Adrenal gland (tissue), 12 donors: ENCODE measurements around the gene THSD7B. TPM values are rescaled to one million over a fixed set of nuclear protein-coding genes. Genes with fewer than 3 reads are reported as not detected.

Experiments used
- DNase-seq, 7 donors: peaks; one replicate each; pipeline ENCODE4 v3.0.0-alpha.2; 2019 to 2020
- H3K27ac ChIP-seq, 5 donors: fragments of 200-600 bp; sonication (generic) in 4 of 5; 1 replicate in 3 of 5; 2 replicates in 2 of 5; pipeline versions ENCODE4 v1.5.1 to v1.8.0; 2016 to 2020; ENCODE audit warnings: mild to moderate bottlenecking in 1 of 5
- H3K27me3 ChIP-seq: fragments of 200-600 bp; 2 replicates; pipeline ENCODE4 v1.8.0; 2021
- H3K36me3 ChIP-seq, 2 donors: fragments of 200-600 bp; replicated peaks in 1 of 2; 1 replicate in 1 of 2; 2 replicates in 1 of 2; pipeline versions ENCODE4 v1.5.1 to v1.8.0; 2018 to 2022
- H3K4me1 ChIP-seq, 2 donors: fragments of 200-600 bp; replicated peaks in 1 of 2; 1 replicate in 1 of 2; 2 replicates in 1 of 2; pipeline versions ENCODE4 v1.5.1 to v1.8.0; 2018 to 2021
- H3K4me3 ChIP-seq, 4 donors: fragments of 200-600 bp; sonication (generic) in 3 of 4; one replicate each; pipeline ENCODE4 v1.5.1; 2016 to 2018
- H3K9me3 ChIP-seq, 3 donors: fragments of 200-600 bp; sonication (generic) in 1 of 3; replicated peaks in 1 of 3; 1 replicate in 2 of 3; 2 replicates in 1 of 3; pipeline versions ENCODE4 v1.5.1 to v1.8.0; 2016 to 2021
- POLR2A ChIP-seq, 2 donors: fragments of 450-650 bp; IDR thresholded peaks; one replicate each; pipeline ENCODE4 v1.6.1; 2017; ENCODE audit warnings: antibody characterized with exemption in 2 of 2, mild to moderate bottlenecking in 2 of 2, moderate library complexity in 1 of 2
- WGBS, 4 donors: extraction: QIAGEN DNeasy Blood & Tissue Kit in 2 of 4; methylation state at CpG; one replicate each; pipeline versions ENCODE4 v1.1.5 to v1.1.7; 2013 to 2017; 5-methylcytosine and 5-hydroxymethylcytosine counted together
- intact Hi-C, 2 donors: fragments of 100-400 bp; cut with DNase I; formaldehyde crosslinking; loops; one replicate each; pipeline versions ENCODE4 v1.14.1 to v1.15.0; 2022 to 2023
- polyA plus RNA-seq, 3 donors: library from polyadenylated mRNA; stranded (reverse); fragments of 200-250 nt in 2 of 3; fragments of 350-450 nt in 1 of 3; fragmentation: Illumina TruSeq in 1 of 3; extraction: RNeasy Lipid Tissue Mini Kit (QIAGEN cat#74804) in 1 of 3; gene quantifications; one replicate each; pipeline ENCODE4 v1.2.3, GENCODE V29; 2013 to 2014
- total RNA-seq, 9 donors: library from RNA; depleted of rRNA in 4 of 9; stranded (reverse); fragments of >200 nt in 4 of 9; fragments of 120-200 nt in 1 of 9; fragmentation: NEBNext Ultra II Directional in 1 of 9; extraction: Animal tissue kit (Norgen Biotek cat#: 25700) in 1 of 9; gene quantifications; one replicate each; pipeline versions ENCODE4 v1.1.0 to v1.2.4, GENCODE V29; 2013 to 2023
- TF ChIP-seq, protein P1 (sequence below), 6 experiments: fragments of 450-650 bp in 4 of 6; fragments of 200-600 bp in 2 of 6; sonication (generic) in 1 of 6; IDR thresholded peaks; 1 replicate in 5 of 6; 2 replicates in 1 of 6; pipeline versions ENCODE4 v1.5.1 to v1.8.0; 2016 to 2021; ENCODE audit warnings: antibody characterized with exemption in 6 of 6, mild to moderate bottlenecking in 2 of 6, moderate library complexity in 1 of 6
- donor health status: healthy with polysubstance abuse.
- donor health status: Bipolar disorder and iron deficiency.
- donor health status: DM: yes; HTN: yes; CAD: no.
- donor health status: DM: no; HTN: no; CAD: no.
- donor health status: DM: no; HTN: no; CAD: no.
- donor health status: DM: yes; HTN: yes; CAD: no.

The THSD7B gene
- total and polyA plus RNA-seq, 12 donors = under 0.01 to 0.44 (median 0.12) TPM; not detected in 4

DNA sequence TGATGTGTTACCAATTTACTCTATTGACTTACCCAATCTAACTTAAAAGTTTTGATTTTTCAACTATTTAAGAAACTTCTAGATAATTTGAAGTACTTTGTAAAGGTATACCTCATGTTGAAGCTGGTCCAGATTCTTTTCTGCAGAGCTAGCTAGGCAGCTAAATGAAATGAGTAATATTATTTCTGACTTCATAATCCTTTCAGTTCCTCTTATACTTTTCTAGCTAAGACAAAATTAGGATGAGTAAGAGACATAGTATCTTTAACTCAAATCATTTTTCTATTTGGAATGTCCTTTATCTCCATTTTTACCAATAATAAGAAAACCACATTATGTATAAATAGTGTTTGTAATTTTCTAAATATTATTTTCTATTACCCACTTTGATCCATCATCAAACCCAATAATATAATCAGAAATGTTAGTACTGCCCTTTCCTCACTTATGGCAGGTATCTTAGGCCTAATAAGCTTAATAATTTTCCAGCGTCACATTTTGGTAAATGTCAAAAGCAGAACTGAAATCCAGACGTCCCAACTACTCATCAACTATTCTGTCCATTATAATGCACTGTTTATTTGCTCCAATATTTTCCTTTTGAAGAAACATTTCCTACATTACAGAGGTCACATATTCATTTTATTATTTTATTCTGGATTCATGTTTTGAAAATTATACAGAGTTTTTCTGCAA is 456.6 kb downstream of the THSD7B start:
- no peaks in the 10 kb centered on the region for H3K36me3 ChIP-seq
- intact Hi-C loops = no loop called here
- H3K9me3 ChIP-seq = no peaks in the 10 kb centered on the region
- H3K4me3 ChIP-seq = no peak overlapping the region
- H3K27me3 ChIP-seq = no peaks in the 10 kb centered on the region
- TF ChIP-seq, protein P1, sequence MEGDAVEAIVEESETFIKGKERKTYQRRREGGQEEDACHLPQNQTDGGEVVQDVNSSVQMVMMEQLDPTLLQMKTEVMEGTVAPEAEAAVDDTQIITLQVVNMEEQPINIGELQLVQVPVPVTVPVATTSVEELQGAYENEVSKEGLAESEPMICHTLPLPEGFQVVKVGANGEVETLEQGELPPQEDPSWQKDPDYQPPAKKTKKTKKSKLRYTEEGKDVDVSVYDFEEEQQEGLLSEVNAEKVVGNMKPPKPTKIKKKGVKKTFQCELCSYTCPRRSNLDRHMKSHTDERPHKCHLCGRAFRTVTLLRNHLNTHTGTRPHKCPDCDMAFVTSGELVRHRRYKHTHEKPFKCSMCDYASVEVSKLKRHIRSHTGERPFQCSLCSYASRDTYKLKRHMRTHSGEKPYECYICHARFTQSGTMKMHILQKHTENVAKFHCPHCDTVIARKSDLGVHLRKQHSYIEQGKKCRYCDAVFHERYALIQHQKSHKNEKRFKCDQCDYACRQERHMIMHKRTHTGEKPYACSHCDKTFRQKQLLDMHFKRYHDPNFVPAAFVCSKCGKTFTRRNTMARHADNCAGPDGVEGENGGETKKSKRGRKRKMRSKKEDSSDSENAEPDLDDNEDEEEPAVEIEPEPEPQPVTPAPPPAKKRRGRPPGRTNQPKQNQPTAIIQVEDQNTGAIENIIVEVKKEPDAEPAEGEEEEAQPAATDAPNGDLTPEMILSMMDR (IDR thresholded peaks at IDR 0.05) = no peak
- no peak for TF ChIP-seq POLR2A (IDR thresholded peaks at IDR 0.05)
- no peak overlapping the region for H3K27ac ChIP-seq
- no peaks in the 10 kb centered on the region for H3K4me1 ChIP-seq
- WGBS, 4 donors = 62 to 83% (median 77%) methylated on average over 2 of the region's 2 CpGs
- no peak for DNase-seq

DNA sequence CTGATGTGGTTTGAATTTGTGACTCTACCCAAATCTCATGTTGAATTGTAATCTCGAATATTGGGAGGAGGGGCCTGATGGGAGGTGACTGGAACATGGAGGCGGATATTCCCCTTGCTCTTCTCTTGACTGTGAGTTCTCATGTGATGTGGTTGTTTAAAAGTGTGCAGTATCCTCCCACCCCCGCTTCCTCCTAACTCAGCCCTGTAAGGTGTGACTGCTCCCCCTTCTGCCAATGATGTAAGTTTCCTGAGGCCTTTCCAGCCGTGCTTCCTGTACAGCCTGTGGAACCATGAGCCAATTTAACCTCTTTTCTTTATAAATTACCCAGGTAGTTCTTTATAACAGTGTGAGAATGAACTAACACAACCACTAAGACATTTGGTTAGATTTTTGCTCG is 458.4 kb downstream of the THSD7B start:
- no peaks in the 10 kb centered on the region for H3K9me3 ChIP-seq
- intact Hi-C loops = no loop called here
- H3K27me3 ChIP-seq = no peaks in the 10 kb centered on the region
- WGBS, 4 donors = 78 to 86% (median 84%) methylated on average over 5 of the region's 5 CpGs
- TF ChIP-seq, protein P1 (IDR thresholded peaks at IDR 0.05) = no peak
- no peak for TF ChIP-seq POLR2A (IDR thresholded peaks at IDR 0.05)
- DNase-seq = no peak
- peaks cover 0 to under 1% of the 10 kb centered on the region in 2 donors for H3K4me1 ChIP-seq
- no peak overlapping the region for H3K4me3 ChIP-seq
- no peaks in the 10 kb centered on the region for H3K36me3 ChIP-seq
- no peak overlapping the region for H3K27ac ChIP-seq

DNA sequence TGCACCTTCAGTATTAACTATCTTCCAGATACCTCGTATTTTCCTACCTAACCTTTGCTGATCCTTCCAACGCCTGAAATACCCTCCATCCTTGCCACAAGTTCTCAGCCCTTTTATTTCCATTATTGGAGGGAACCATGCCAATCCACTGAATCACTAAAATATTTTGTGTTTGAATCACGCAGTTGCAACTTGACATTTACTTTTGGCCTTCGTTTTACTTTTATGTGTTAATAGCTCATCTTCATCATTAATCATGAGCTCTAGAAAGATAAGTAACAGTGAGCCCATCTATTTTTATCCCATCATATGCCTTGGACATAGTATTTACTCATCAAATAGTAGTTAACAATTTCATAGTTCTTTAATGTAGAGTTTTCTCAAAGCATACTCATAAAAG is 463.2 kb downstream of the THSD7B start:
- Histone ChIP-seq H3K9me3 (no peaks in the 10 kb centered on the region), H3K36me3 (no peaks in the 10 kb centered on the region), H3K27ac (no peak overlapping the region), H3K27me3 (no peaks in the 10 kb centered on the region), H3K4me3 (no peak overlapping the region), H3K4me1 (peaks cover 0 to 7% of the 10 kb centered on the region in 2 donors)
- intact Hi-C loops = no loop called here
- WGBS, 4 donors = 32 to 49% (median 40%) methylated on average over 4 of the region's 4 CpGs
- TF ChIP-seq, protein P1 (IDR thresholded peaks at IDR 0.05) = no peak
- TF ChIP-seq POLR2A (IDR thresholded peaks at IDR 0.05) = no peak
- DNase-seq = peak in 3 of 7 donors; percentile 7 to 18 (median 8)

DNA sequence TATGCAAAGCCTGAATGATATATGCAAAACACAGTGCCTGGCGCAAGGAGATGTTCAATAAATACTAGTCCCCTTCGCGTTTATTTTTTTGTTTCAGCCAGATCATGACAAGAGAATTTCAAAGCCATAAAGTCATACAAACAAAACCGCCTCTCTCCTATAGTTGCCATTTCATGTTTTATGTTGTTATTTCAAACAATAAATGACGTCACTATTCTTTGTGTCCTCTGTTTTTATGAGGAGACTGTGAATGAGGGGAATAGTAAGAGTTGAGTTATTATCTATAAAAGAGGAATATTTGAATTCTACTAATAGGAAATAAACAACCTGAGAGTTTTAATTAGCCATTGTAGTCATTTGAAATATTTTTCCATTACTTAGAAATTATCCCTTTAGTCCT is 464.5 kb downstream of the THSD7B start:
- H3K27ac ChIP-seq = no peak overlapping the region
- no peaks in the 10 kb centered on the region for H3K27me3 ChIP-seq
- no peaks in the 10 kb centered on the region for H3K9me3 ChIP-seq
- no peak for DNase-seq
- H3K4me3 ChIP-seq = no peak overlapping the region
- TF ChIP-seq, protein P1 (IDR thresholded peaks at IDR 0.05) = no peak
- no peak for TF ChIP-seq POLR2A (IDR thresholded peaks at IDR 0.05)
- WGBS, 4 donors = 69 to 73% (median 72%) methylated on average over 5 of the region's 5 CpGs
- H3K36me3 ChIP-seq = no peaks in the 10 kb centered on the region
- H3K4me1 ChIP-seq = peaks cover 0 to 7% of the 10 kb centered on the region in 2 donors
- intact Hi-C loops = no loop called here
